ENCODE data around the gene HMGCS1.

The HMGCS1 gene

DNA sequence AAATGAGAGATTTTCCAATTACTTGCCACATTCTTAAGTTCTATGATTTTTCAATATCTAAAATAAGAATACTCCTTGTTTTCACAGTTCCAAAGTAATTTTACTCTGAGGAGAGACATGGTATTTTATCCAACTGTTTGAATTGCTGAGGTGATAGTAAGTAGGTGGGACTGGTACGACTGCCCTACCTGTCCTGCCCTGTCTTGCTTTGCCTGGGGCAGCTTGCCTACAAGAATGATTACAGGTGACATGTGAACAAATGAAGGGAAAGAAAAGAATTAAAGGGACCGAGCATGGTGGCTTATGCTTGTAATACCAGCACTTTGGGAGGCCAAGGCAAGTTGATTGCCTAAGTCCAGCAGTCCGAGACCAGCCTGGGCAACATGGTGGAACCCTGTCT is 41.6 kb upstream of the HMGCS1 start:
- Histone ChIP-seq H3K36me3 (replicated peaks) (no peaks in the 10 kb centered on the region), H3K27me3 (replicated peaks) (no peaks in the 10 kb centered on the region), H3K27ac (no peak overlapping the region), H3K4me3 (ENCODE audit: low read depth, low read length) (no peak overlapping the region)
- DNase-seq = no peak
- in situ Hi-C loops (cut with HindIII; ENCODE audit: low pct_ligation_motif_present, low sequenced_read_pairs) = no loop called here
- TF ChIP-seq, protein P1, sequence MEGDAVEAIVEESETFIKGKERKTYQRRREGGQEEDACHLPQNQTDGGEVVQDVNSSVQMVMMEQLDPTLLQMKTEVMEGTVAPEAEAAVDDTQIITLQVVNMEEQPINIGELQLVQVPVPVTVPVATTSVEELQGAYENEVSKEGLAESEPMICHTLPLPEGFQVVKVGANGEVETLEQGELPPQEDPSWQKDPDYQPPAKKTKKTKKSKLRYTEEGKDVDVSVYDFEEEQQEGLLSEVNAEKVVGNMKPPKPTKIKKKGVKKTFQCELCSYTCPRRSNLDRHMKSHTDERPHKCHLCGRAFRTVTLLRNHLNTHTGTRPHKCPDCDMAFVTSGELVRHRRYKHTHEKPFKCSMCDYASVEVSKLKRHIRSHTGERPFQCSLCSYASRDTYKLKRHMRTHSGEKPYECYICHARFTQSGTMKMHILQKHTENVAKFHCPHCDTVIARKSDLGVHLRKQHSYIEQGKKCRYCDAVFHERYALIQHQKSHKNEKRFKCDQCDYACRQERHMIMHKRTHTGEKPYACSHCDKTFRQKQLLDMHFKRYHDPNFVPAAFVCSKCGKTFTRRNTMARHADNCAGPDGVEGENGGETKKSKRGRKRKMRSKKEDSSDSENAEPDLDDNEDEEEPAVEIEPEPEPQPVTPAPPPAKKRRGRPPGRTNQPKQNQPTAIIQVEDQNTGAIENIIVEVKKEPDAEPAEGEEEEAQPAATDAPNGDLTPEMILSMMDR (IDR thresholded peaks at IDR 0.05; ENCODE audit: low read depth, low read length, missing control alignments) = no peak

DNA sequence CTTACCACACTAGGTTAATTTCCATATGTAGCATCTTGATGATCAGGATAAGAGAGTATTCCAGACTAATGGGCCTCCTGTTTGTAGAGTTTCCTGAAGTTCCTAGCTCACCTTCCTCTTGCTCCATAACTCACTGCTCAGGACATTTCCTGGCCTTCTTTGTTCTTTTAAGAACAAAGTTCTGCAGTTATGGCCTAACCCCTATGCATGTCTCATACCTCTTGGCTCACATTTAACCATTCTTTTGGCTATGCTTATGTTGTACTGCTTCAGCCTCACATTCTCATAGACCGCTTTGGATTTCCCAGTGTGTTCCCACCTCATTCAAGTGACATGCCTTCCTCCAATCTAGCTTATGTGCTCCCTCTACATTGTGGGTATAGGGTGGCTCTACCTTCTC is 40.5 kb upstream of the HMGCS1 start:
- H3K36me3 ChIP-seq (replicated peaks) = no peaks in the 10 kb centered on the region
- in situ Hi-C loops (cut with HindIII; ENCODE audit: low pct_ligation_motif_present, low sequenced_read_pairs) = no loop called here
- TF ChIP-seq, protein P1 (IDR thresholded peaks at IDR 0.05; ENCODE audit: low read depth, low read length, missing control alignments) = no peak
- no peaks in the 10 kb centered on the region for H3K27me3 ChIP-seq (replicated peaks)
- no peak overlapping the region for H3K27ac ChIP-seq
- no peak overlapping the region for H3K4me3 ChIP-seq (ENCODE audit: low read depth, low read length)
- no peak for DNase-seq

DNA sequence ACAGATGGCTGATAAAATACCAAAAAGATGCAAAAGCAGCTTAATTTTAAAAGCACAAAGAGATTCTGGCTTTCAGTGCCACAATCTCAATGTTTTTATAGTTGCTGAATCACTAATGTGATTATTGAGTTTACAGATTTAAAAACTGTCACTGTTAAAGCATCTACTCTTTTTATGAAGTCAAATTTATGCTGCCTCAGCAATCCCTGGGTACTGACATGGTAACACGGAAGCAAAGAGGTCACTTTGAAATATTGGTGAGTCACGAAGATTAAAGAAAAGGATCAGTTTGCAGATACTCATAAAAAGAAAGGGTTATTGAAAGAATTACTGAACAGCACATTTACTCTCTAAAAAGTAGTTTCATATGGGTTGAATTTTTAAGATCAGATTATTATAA is 39.7 kb upstream of the HMGCS1 start:
- in situ Hi-C loops (cut with HindIII; ENCODE audit: low pct_ligation_motif_present, low sequenced_read_pairs) = no loop called here
- no peak overlapping the region for H3K4me3 ChIP-seq (ENCODE audit: low read depth, low read length)

DNA sequence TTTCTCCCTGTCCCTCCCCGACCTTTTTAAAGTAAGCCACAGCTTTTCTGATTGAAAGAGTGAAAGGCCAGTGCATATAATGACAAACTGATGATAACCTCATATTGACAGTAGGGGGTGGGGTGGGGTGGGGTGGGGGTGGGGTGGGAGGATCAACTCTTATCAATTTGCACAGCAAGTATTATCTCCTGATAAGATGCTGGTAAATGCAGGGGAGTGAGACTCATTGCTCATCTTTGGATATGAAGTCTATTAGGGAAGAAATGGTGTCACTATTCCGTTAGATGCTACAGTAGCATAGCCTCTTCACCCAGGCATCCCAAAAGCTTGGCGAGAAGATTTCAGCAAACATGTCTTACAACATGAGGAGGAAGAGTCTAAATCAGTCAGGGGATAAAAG is 38.9 kb upstream of the HMGCS1 start:
- no peaks in the 10 kb centered on the region for H3K27me3 ChIP-seq (replicated peaks)
- DNase-seq = no peak
- H3K27ac ChIP-seq = no peak overlapping the region
- in situ Hi-C loops (cut with HindIII; ENCODE audit: low pct_ligation_motif_present, low sequenced_read_pairs) = no loop called here
- TF ChIP-seq, protein P1 (IDR thresholded peaks at IDR 0.05; ENCODE audit: low read depth, low read length, missing control alignments) = no peak
- H3K4me3 ChIP-seq (ENCODE audit: low read depth, low read length) = no peak overlapping the region
- no peaks in the 10 kb centered on the region for H3K36me3 ChIP-seq (replicated peaks)

More for the DNA sequence above, 39.7 kb upstream of the HMGCS1 start:
- H3K36me3 ChIP-seq (replicated peaks) = no peaks in the 10 kb centered on the region
- DNase-seq = no peak
- no peak overlapping the region for H3K27ac ChIP-seq
- no peaks in the 10 kb centered on the region for H3K27me3 ChIP-seq (replicated peaks)
- TF ChIP-seq, protein P1 (IDR thresholded peaks at IDR 0.05; ENCODE audit: low read depth, low read length, missing control alignments) = no peak

DNA sequence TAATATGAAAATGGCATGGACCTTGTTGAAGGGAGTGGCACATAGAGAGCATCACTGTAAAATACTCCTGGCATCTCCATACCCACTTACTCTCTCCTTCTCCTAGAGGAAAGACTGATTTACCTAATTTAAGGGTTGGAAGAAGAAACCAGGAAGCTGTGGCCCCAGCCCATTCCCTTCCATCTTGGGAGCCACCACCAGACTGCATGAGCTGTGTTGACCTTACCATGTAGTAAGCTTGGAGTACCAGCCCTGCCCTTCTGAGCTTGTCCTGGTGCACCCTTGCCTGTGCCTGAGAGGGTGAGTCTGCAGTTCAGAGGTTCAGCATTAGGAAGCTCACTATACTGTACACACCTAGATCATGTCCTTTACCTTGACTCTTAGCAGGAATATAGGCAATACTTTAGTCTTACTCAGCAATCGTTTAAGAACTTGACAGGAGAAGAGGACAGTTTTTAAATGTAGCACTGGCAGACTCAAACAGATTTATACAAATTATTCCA is 35.7 kb upstream of the HMGCS1 start:
- in situ Hi-C loops (cut with HindIII; ENCODE audit: low pct_ligation_motif_present, low sequenced_read_pairs) = no loop called here
- Histone ChIP-seq H3K36me3 (replicated peaks) (no peaks in the 10 kb centered on the region), H3K27ac (no peak overlapping the region), H3K27me3 (replicated peaks) (no peaks in the 10 kb centered on the region), H3K4me3 (ENCODE audit: low read depth, low read length) (no peak overlapping the region)
- no peak for DNase-seq
- TF ChIP-seq, protein P1 (IDR thresholded peaks at IDR 0.05; ENCODE audit: low read depth, low read length, missing control alignments) = no peak

DNA sequence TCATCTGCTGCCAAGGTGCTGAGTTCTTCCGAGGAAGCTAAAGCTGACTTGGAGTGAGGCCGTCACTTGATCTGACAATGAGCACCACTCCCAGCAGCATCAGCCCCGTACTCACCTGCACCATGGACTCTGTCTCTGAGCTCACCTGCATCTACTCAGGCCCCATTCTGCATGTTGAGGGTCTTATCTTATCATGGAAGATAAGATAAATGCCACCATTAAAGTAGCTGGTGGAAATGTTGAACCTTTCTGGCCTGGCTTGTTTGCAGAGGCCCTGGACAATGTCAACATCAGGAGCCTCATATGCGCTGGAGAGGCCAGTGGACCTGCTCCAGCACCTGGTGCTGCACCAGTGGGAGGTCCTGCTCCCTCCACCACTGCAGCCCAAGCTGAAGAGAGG is 35.0 kb upstream of the HMGCS1 start:
- in situ Hi-C loops (cut with HindIII; ENCODE audit: low pct_ligation_motif_present, low sequenced_read_pairs) = no loop called here

More for the DNA sequence above, 35.0 kb upstream of the HMGCS1 start:
- no peak overlapping the region for H3K27ac ChIP-seq
- H3K27me3 ChIP-seq (replicated peaks) = no peaks in the 10 kb centered on the region
- TF ChIP-seq, protein P1 (IDR thresholded peaks at IDR 0.05; ENCODE audit: low read depth, low read length, missing control alignments) = no peak
- DNase-seq = no peak
- H3K36me3 ChIP-seq (replicated peaks) = no peaks in the 10 kb centered on the region
- H3K4me3 ChIP-seq (ENCODE audit: low read depth, low read length) = no peak overlapping the region

Measured in brain microvascular endothelial cell (primary cell).